K562 (cell line): Measurements from ENCODE around the gene TMEM273. TPM values are rescaled to one million over a fixed set of nuclear protein-coding genes. Genes with fewer than 3 reads are reported as not detected.

ENCODE experiments used
- BRF2 ChIP-seq: IDR thresholded peaks from 3 replicates; pipeline ENCODE4 v1.6.1; 2011; ENCODE audit warnings: borderline replicate concordance, mild to moderate bottlenecking; ENCODE audit not compliant: insufficient read length, insufficient read depth
- CBFB ChIP-seq: sonication (generic); formaldehyde crosslinking; IDR thresholded peaks from 2 replicates; pipeline ENCODE4 v1.4.0; 2020; ENCODE audit warnings: mild to moderate bottlenecking, missing genetic modification reagents
- DMBX1 ChIP-seq: fragments of 250-450 bp; sonication (Bioruptor Pico); IDR thresholded peaks from 2 replicates; pipeline ENCODE4 v1.8.0; 2022; ENCODE audit warnings: inconsistent platforms, mild to moderate bottlenecking, moderate library complexity, borderline replicate concordance
- EP300 ChIP-seq: IDR thresholded peaks from 2 replicates; pipeline ENCODE4 v1.6.1; 2012; ENCODE audit warnings: low read length, improper control_type of control experiment
- GABPB2 ChIP-seq: fragments of 250-450 bp; sonication (Bioruptor Pico); conservative IDR thresholded peaks from 2 replicates; pipeline ENCODE4 v1.5.1; 2021; ENCODE audit warnings: mild to moderate bottlenecking
- JUNB ChIP-seq: fragments of 450-650 bp; formaldehyde crosslinking; conservative IDR thresholded peaks from 2 replicates; pipeline ENCODE4 v1.4.0; 2020; ENCODE audit warnings: mild to moderate bottlenecking
- MLLT1 ChIP-seq, 2 experiments: fragments of 450-650 bp; IDR thresholded peaks; 2 replicates each; pipeline ENCODE4 v1.6.1; 2016
- MYBL2 ChIP-seq, 2 experiments: fragments of 450-650 bp in 1 of 2; sonication (generic) in 1 of 2; formaldehyde crosslinking in 1 of 2; IDR thresholded peaks; 2 replicates each; pipeline versions ENCODE4 v1.6.1 to v1.8.1; 2017 to 2022; ENCODE audit warnings: borderline replicate concordance in 1 of 2, inconsistent platforms in 1 of 2, low read depth in 1 of 2, mild to moderate bottlenecking in 1 of 2, missing genetic modification reagents in 1 of 2, moderate library complexity in 1 of 2
- NR2C1 ChIP-seq, 2 experiments: fragments of 450-650 bp; IDR thresholded peaks; 2 replicates each; pipeline ENCODE4 v1.6.1; 2017; ENCODE audit warnings: mild to moderate bottlenecking in 2 of 2, antibody characterized with exemption in 1 of 2, inconsistent platforms in 1 of 2, missing compliant biosample characterization in 1 of 2, missing genetic modification characterization in 1 of 2
- RBM34 ChIP-seq: fragments of 200-400 bp; formaldehyde crosslinking; IDR thresholded peaks from 2 replicates; pipeline ENCODE4 v1.6.1; 2018; ENCODE audit warnings: low read length, borderline replicate concordance; ENCODE audit not compliant: insufficient read depth
- SAP30 ChIP-seq: fragments of 200-600 bp; sonication (generic); IDR thresholded peaks from 2 replicates; pipeline ENCODE4 v1.6.1; 2012; ENCODE audit warnings: borderline replicate concordance, low read depth, mild to moderate bottlenecking, moderate library complexity, low read length, control low read depth, inconsistent platforms; ENCODE audit not compliant: insufficient read depth, poor library complexity, severe bottlenecking
- SETDB1 ChIP-seq: IDR thresholded peaks from one replicate; pipeline ENCODE4 v1.6.1; 2012; ENCODE audit warnings: low read length, control low read depth, inconsistent platforms
- ZNF354B ChIP-seq: fragments of 250-450 bp; sonication (Bioruptor Pico); IDR thresholded peaks from 2 replicates; pipeline ENCODE4 v1.4.0; 2020
- polyA plus RNA-seq, 8 experiments: library from polyadenylated mRNA; depleted of rRNA in 4 of 8; stranded (reverse) in 5 of 8; unstranded in 3 of 8; fragments of >200 nt; fragmentation: Nextera tagmentation in 2 of 8; fragmentation: Illumina TruSeq in 1 of 8; extraction: Ambion mirVana in 2 of 8; extraction: Trizol in 1 of 8; gene quantifications; 2 replicates each; pipeline versions ENCODE4 v1.2.1 to v1.2.3, GENCODE V29; 2011 to 2014; ENCODE audit warnings: inconsistent platforms in 1 of 8, missing spikeins in 1 of 8
- total RNA-seq, 7 experiments: library from RNA; depleted of rRNA in 6 of 7; stranded (reverse); fragments of >200 nt in 6 of 7; fragmentation: Illumina TruSeq in 2 of 7; extraction: Trizol in 2 of 7; gene quantifications; 2 replicates each; pipeline versions ENCODE4 v1.2.1 to v1.2.3, GENCODE V29; 2011 to 2021; ENCODE audit warnings: low replicate concordance in 1 of 7
- TF ChIP-seq, protein P1 (sequence below): sonication (generic); formaldehyde crosslinking; IDR thresholded peaks from 2 replicates; pipeline ENCODE4 v1.9.0; 2022; ENCODE audit warnings: mild to moderate bottlenecking, missing genetic modification reagents
- TF ChIP-seq, protein P2 (sequence below): fragments of 250-450 bp; sonication (Bioruptor Pico); IDR thresholded peaks from 2 replicates; pipeline ENCODE4 v1.4.0; 2020; ENCODE audit warnings: mild to moderate bottlenecking
- TF ChIP-seq, protein P3 (sequence below): fragments of 250-450 bp; sonication (Bioruptor Pico); IDR thresholded peaks from 2 replicates; pipeline ENCODE4 v1.8.0; 2021; ENCODE audit warnings: moderate library complexity, mild to moderate bottlenecking, inconsistent platforms
- TF ChIP-seq, protein P4 (sequence below): fragments of 450-650 bp; IDR thresholded peaks from one replicate; pipeline ENCODE4 v1.6.1; 2018; ENCODE audit warnings: mild to moderate bottlenecking, moderate library complexity; ENCODE audit not compliant: partially characterized antibody
- TF ChIP-seq, protein P5 (sequence below): fragments of 250-450 bp; sonication (Bioruptor Pico); IDR thresholded peaks from 2 replicates; pipeline ENCODE4 v1.9.0; 2021; ENCODE audit warnings: mild to moderate bottlenecking

TMEM273 gene
- total and polyA plus RNA-seq, 9 of the 15 experiments (the other 6 are each of a cell fraction or from before 2014, with no cell fraction given), result 39.2 to 131 (median 95.6) TPM

- TF ChIP-seq, protein P1, sequence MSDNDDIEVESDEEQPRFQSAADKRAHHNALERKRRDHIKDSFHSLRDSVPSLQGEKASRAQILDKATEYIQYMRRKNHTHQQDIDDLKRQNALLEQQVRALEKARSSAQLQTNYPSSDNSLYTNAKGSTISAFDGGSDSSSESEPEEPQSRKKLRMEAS (CRISPR knock-in tag), result peak; percentile 81
- TF ChIP-seq, protein P2, sequence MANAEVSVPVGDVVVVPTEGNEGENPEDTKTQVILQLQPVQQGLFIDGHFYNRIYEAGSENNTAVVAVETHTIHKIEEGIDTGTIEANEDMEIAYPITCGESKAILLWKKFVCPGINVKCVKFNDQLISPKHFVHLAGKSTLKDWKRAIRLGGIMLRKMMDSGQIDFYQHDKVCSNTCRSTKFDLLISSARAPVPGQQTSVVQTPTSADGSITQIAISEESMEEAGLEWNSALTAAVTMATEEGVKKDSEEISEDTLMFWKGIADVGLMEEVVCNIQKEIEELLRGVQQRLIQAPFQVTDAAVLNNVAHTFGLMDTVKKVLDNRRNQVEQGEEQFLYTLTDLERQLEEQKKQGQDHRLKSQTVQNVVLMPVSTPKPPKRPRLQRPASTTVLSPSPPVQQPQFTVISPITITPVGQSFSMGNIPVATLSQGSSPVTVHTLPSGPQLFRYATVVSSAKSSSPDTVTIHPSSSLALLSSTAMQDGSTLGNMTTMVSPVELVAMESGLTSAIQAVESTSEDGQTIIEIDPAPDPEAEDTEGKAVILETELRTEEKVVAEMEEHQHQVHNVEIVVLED, result peak; percentile 20; the same call in 1 of the 2 replicates
- TF ChIP-seq JUNB (0 out of 2 replicates have a peak, but pooled peaks have one; percentile 31), SETDB1 (no peak), MLLT1 (IDR thresholded peaks at IDR 0.05) (peak in 1 of 2 experiments; percentile 11; a peak in 1 of 4 replicates), CBFB (CRISPR knock-in tag) (no peak), EP300 (no peak), GABPB2 (CRISPR knock-in tag) (no peak), SAP30 (peak; percentile 49), NR2C1 (IDR thresholded peaks at IDR 0.05) (no peak), NR2C1 (tag; IDR thresholded peaks at IDR 0.05) (no peak), MYBL2 (IDR thresholded peaks at IDR 0.05; ENCODE audit: low read depth) (no peak), MYBL2 (CRISPR knock-in tag; IDR thresholded peaks at IDR 0.05; ENCODE audit: borderline replicate concordance) (no peak), ZNF354B (0 out of 2 replicates have a peak, but pooled peaks have one; percentile 20), BRF2 (no peak), RBM34 (no peak), DMBX1 (peak; percentile 82; the same call in 1 of the 2 replicates)
- TF ChIP-seq, protein P3, sequence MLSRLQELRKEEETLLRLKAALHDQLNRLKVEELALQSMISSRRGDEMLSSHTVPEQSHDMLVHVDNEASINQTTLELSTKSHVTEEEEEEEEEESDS (CRISPR knock-in tag), result no peak
- TF ChIP-seq, protein P4, sequence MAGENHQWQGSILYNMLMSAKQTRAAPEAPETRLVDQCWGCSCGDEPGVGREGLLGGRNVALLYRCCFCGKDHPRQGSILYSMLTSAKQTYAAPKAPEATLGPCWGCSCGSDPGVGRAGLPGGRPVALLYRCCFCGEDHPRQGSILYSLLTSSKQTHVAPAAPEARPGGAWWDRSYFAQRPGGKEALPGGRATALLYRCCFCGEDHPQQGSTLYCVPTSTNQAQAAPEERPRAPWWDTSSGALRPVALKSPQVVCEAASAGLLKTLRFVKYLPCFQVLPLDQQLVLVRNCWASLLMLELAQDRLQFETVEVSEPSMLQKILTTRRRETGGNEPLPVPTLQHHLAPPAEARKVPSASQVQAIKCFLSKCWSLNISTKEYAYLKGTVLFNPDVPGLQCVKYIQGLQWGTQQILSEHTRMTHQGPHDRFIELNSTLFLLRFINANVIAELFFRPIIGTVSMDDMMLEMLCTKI, result no peak
- TF ChIP-seq, protein P5, sequence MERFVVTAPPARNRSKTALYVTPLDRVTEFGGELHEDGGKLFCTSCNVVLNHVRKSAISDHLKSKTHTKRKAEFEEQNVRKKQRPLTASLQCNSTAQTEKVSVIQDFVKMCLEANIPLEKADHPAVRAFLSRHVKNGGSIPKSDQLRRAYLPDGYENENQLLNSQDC (CRISPR knock-in tag), result no peak
These were observed at the start of gene TMEM273 (continued) for GRCh38 chr10:49187950-49188761.
